Stomach (tissue), 9 donors: Measurements from ENCODE around the gene MIPEP. TPM values are rescaled to one million over a fixed set of nuclear protein-coding genes. Genes with fewer than 3 reads are reported as not detected.
A peak's percentile ranks its signal among the peaks of the same experiment; 100 is the strongest.

ENCODE experiments used
- DNase-seq, 2 donors: peaks; one replicate each; pipeline versions ENCODE4 v3.0.0 to v3.0.0-alpha.2; 2013 to 2019
- H3K27ac ChIP-seq, 5 donors: fragments of 200-600 bp in 4 of 5; sonication (generic) in 4 of 5; one replicate each; pipeline ENCODE4 v1.5.1; 2013 to 2019; ENCODE audit warnings: mild to moderate bottlenecking in 1 of 5, moderate library complexity in 1 of 5
- H3K27me3 ChIP-seq, 3 donors: fragments of 200-600 bp; sonication (generic); one replicate each; pipeline ENCODE4 v1.5.1; 2017 to 2019; ENCODE audit warnings: mixed run types in 1 of 3
- H3K36me3 ChIP-seq, 4 donors: fragments of 200-600 bp; sonication (generic); 1 replicate in 3 of 4; 2 replicates in 1 of 4; pipeline ENCODE4 v1.5.1; 2016 to 2019
- H3K4me1 ChIP-seq, 4 donors: fragments of 200-600 bp; sonication (generic); one replicate each; pipeline ENCODE4 v1.5.1; 2016 to 2019
- H3K4me3 ChIP-seq, 4 donors: fragments of 200-600 bp; sonication (generic) in 3 of 4; one replicate each; pipeline ENCODE4 v1.5.1; 2016 to 2019; ENCODE audit warnings: mild to moderate bottlenecking in 1 of 4
- H3K9me3 ChIP-seq, 4 donors: fragments of 200-600 bp; sonication (generic); one replicate each; pipeline ENCODE4 v1.5.1; 2016 to 2019
- EP300 ChIP-seq: sonication (generic); formaldehyde crosslinking; IDR thresholded peaks from one replicate; pipeline ENCODE4 v1.6.1; 2017; ENCODE audit warnings: antibody characterized with exemption
- POLR2A ChIP-seq, 4 donors: fragments of 450-650 bp; IDR thresholded peaks; one replicate each; pipeline ENCODE4 v1.6.1; 2016; ENCODE audit warnings: antibody characterized with exemption in 4 of 4, control low read depth in 2 of 4, mild to moderate bottlenecking in 1 of 4, moderate library complexity in 1 of 4
- POLR2AphosphoS5 ChIP-seq, 3 donors: sonication (generic); formaldehyde crosslinking; IDR thresholded peaks; one replicate each; pipeline ENCODE4 v1.6.1; 2016; ENCODE audit warnings: antibody characterized with exemption in 3 of 3
- WGBS, 5 donors: extraction: QIAGEN DNeasy Blood & Tissue Kit in 3 of 5; methylation state at CpG; one replicate each; pipeline versions ENCODE4 v1.1.5 to v1.1.7; 2013 to 2018; 5-methylcytosine and 5-hydroxymethylcytosine counted together
- intact Hi-C: fragments of 100-400 bp; cut with DNase I; formaldehyde crosslinking; loops from one replicate; pipeline ENCODE4 v1.15.1; 2023; ENCODE audit warnings: low total_unique reads
- polyA plus RNA-seq, 3 donors: library from polyadenylated mRNA; stranded (reverse); fragments of 200-250 nt; gene quantifications; one replicate each; pipeline ENCODE4 v1.2.3, GENCODE V29; 2013
- total RNA-seq, 5 donors: library from RNA; depleted of rRNA; stranded (reverse); fragments of >200 nt; gene quantifications; one replicate each; pipeline versions ENCODE4 v1.1.0 to v1.2.3, GENCODE V29; 2014 to 2016
- TF ChIP-seq, protein P1 (sequence below), 7 experiments: fragments of 450-650 bp in 4 of 7; fragments of 200-600 bp in 3 of 7; sonication (generic) in 3 of 7; IDR thresholded peaks; one replicate each; pipeline ENCODE4 v1.5.1; 2016 to 2019; ENCODE audit warnings: antibody characterized with exemption in 7 of 7, control low read depth in 2 of 7, mild to moderate bottlenecking in 1 of 7
- donor health status: healthy with polysubstance abuse.
- donor health status: Bipolar disorder and iron deficiency.
- donor health status: healthy.

Gene MIPEP
- total and polyA plus RNA-seq, 8 donors, result 1.2 to 43.2 (median 15.2) TPM

DNA sequence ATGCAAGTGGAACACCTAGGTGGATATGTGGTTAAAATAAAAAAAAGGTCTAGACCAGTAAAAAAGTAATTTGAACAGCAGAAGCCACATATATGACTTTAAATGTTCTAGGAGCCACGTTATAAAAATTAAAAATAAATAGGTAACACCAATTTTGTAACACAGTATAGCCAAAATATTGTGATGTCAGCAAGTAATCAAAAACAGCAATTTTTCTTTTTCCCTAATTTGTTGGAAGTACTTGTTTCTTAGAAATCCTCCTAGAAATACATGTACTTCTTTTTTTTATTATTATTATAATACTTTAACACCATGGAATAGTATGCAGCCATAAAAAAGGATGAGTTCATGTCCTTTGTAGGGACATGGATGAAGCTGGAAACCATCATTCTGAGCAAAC is 33.8 kb upstream of the MIPEP start:
- no peaks in the 10 kb centered on the region for H3K27me3 ChIP-seq
- TF ChIP-seq POLR2AphosphoS5 (IDR thresholded peaks at IDR 0.05) (no peak), EP300 (no peak), POLR2A (IDR thresholded peaks at IDR 0.05) (no peak)
- TF ChIP-seq, protein P1, sequence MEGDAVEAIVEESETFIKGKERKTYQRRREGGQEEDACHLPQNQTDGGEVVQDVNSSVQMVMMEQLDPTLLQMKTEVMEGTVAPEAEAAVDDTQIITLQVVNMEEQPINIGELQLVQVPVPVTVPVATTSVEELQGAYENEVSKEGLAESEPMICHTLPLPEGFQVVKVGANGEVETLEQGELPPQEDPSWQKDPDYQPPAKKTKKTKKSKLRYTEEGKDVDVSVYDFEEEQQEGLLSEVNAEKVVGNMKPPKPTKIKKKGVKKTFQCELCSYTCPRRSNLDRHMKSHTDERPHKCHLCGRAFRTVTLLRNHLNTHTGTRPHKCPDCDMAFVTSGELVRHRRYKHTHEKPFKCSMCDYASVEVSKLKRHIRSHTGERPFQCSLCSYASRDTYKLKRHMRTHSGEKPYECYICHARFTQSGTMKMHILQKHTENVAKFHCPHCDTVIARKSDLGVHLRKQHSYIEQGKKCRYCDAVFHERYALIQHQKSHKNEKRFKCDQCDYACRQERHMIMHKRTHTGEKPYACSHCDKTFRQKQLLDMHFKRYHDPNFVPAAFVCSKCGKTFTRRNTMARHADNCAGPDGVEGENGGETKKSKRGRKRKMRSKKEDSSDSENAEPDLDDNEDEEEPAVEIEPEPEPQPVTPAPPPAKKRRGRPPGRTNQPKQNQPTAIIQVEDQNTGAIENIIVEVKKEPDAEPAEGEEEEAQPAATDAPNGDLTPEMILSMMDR (IDR thresholded peaks at IDR 0.05), result no peak
- H3K4me1 ChIP-seq, result no peaks in the 10 kb centered on the region
- H3K36me3 ChIP-seq, result no peaks in the 10 kb centered on the region
- 27 to 57% (median 40%) methylated on average over 1 of the region's 1 CpG for WGBS, 5 donors
- no peak overlapping the region for H3K27ac ChIP-seq
- intact Hi-C loops, result no loop called here
- no peaks in the 10 kb centered on the region for H3K9me3 ChIP-seq
- no peak overlapping the region for H3K4me3 ChIP-seq
- DNase-seq, result no peak

DNA sequence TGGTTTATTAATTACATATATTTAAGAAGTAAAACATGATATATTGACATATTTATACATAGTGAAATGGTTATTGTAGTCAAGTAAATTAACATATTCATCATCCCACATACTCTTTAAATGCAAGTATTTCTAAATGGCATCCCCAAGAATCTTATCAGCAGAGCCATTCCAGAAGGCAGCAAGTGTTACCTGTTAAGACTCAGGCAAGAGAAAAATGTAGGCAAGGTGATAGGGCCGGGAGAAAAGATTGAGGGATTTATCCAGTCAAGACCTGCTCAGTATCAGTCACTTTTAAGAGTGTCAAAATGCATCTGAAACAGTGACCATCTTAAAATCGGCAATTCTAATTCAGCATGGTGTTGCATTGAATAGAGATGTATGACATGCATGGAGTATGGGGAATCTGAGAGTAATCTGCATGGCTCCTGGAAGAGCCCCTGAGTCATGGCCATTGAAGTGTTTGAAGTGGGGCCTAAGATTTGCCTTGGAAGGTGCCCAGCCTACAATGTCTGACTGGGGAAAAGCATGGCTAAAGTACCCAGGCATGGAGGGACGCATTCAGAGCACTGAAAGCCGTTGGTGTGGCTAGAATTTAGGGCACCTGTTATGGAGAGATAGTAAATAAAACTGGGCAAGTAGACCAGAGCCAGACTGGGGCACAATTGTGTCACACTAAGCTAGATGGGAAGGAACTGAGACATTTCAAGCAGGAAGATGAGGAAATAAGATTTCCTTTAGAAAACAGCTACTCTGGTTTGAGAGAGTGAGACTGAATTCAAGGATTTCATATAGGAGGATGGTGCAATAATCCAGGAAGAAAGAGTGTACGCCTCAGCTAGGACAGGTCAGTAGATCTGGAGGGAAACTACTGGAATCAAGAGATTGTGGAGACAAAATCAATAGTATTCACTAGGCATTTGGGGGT is 33.1 kb upstream of the MIPEP start:
- intact Hi-C loops, result no loop called here
- Histone ChIP-seq H3K9me3 (no peaks in the 10 kb centered on the region), H3K27ac (no peak overlapping the region), H3K27me3 (no peaks in the 10 kb centered on the region), H3K36me3 (no peaks in the 10 kb centered on the region), H3K4me1 (no peaks in the 10 kb centered on the region), H3K4me3 (no peak overlapping the region)
- 63 to 71% (median 68%) methylated on average over 5 of the region's 5 CpGs for WGBS, 5 donors
- TF ChIP-seq, protein P1 (IDR thresholded peaks at IDR 0.05), result no peak
- TF ChIP-seq POLR2A (IDR thresholded peaks at IDR 0.05), result no peak
- TF ChIP-seq EP300, result no peak
- no peak for TF ChIP-seq POLR2AphosphoS5 (IDR thresholded peaks at IDR 0.05)
- DNase-seq, result no peak

DNA sequence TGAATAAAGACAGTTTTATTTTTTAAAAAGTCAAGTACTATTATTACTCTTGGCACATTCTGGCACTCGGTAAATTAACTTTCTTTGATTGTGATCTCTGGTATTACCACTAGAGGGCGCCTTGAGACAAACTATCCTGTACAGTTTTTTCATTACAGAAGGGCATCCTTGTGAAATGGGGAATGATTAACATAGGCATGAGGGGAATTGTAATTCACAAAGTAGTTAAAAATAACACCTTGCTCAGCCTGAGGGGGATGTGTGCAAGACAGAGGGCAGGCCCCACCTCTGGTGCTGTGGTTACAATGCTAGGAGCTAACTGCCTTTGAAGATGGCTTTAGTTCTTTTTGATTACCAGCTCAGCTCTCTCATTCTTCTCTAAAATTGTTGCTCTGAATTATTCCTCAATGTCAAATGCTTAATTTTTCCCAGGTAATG is 32.3 kb upstream of the MIPEP start:
- H3K27ac ChIP-seq, result no peak overlapping the region
- TF ChIP-seq POLR2AphosphoS5 (IDR thresholded peaks at IDR 0.05), result no peak
- TF ChIP-seq, protein P1 (IDR thresholded peaks at IDR 0.05), result peak in 4 of 7 experiments; percentile 29 to 63 (median 50)
- no peak for TF ChIP-seq EP300
- TF ChIP-seq POLR2A (IDR thresholded peaks at IDR 0.05), result no peak
- WGBS, 5 donors, result 14 to 24% (median 22%) methylated on average over 2 of the region's 2 CpGs
- H3K36me3 ChIP-seq, result no peaks in the 10 kb centered on the region
- H3K9me3 ChIP-seq, result no peaks in the 10 kb centered on the region
- intact Hi-C loops, result no loop called here
- no peak overlapping the region for H3K4me3 ChIP-seq
- DNase-seq, result peak in 1 of 2 donors; percentile 62
- H3K4me1 ChIP-seq, result no peaks in the 10 kb centered on the region
- H3K27me3 ChIP-seq, result no peaks in the 10 kb centered on the region

DNA sequence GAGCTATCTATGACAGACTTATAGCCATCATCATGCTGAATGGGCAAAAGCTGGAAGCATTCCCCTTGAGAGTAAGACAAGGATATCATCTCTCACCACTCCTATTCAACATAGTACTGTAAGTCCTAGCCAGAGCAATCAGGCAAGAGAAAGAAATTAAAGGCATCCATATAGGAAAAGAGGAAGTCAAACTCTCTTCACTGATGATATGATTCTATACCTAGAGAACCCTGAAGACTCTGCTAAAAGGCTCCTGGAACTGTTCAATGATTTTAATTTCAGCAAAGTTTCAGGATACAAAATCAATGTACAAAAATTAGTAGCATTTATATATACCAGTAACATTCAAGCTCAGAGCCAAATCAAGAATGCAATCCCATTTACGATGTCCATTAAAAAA is 29.8 kb upstream of the MIPEP start:
- intact Hi-C loops, result no loop called here
- no peak for TF ChIP-seq EP300
- TF ChIP-seq POLR2A (IDR thresholded peaks at IDR 0.05), result no peak
- TF ChIP-seq, protein P1 (IDR thresholded peaks at IDR 0.05), result no peak
- TF ChIP-seq POLR2AphosphoS5 (IDR thresholded peaks at IDR 0.05), result no peak
- H3K36me3 ChIP-seq, result no peaks in the 10 kb centered on the region
- no peaks in the 10 kb centered on the region for H3K4me1 ChIP-seq
- DNase-seq, result no peak
- no peak overlapping the region for H3K27ac ChIP-seq
- no peak overlapping the region for H3K4me3 ChIP-seq
- no peaks in the 10 kb centered on the region for H3K9me3 ChIP-seq
- H3K27me3 ChIP-seq, result peaks cover 0 to 18% (median 0%) of the 10 kb centered on the region in 3 donors
- WGBS, 5 donors, result 93 to 98% (median 96%) methylated on average over 1 of the region's 1 CpG
